Cardiac septum (tissue), 1 donor: ENCODE results near the gene TIMM17B. TPM values are rescaled to one million over a fixed set of nuclear protein-coding genes. Genes with fewer than 3 reads are reported as not detected.
"Not testable (repeated sequence)": the region's sequence is repeated elsewhere in the genome, so short reads cannot be mapped to it uniquely, and the experiment has no call there.

ENCODE experiments used
- DNase-seq: peaks from one replicate; pipeline ENCODE4 v3.0.0-alpha.2; 2020; ENCODE audit warnings: low spot score
- intact Hi-C: fragments of 100-400 bp; cut with DNase I; formaldehyde crosslinking; loops from one replicate; pipeline ENCODE4 v1.14.0; 2022
- total RNA-seq: library from RNA; stranded (reverse); fragmentation: NEBNext Ultra II Directional; extraction: Animal tissue kit (Norgen Biotek cat#: 25700); gene quantifications from one replicate; pipeline ENCODE4 v1.2.1, GENCODE V29; 2021
- donor health status: DM: no; HTN: no; CAD: no.

TIMM17B gene
- total RNA-seq, 1 donor from 2014 or later, result 49.8 TPM

GRCh38 chrX:48902776-48903175 lies 5.2 kb upstream of the TIMM17B start:
- intact Hi-C loops, result no loop called here

GRCh38 chrX:48902135-48902534 lies 4.6 kb upstream of the TIMM17B start:
- intact Hi-C loops, result no loop called here
- DNase-seq, result no peak

More at GRCh38 chrX:48902776-48903175, 5.2 kb upstream of the TIMM17B start:
- no peak for DNase-seq

GRCh38 chrX:48901069-48901468 lies 3.5 kb upstream of the TIMM17B start:
- DNase-seq, result no peak
- intact Hi-C loops, result no loop called here

GRCh38 chrX:48899078-48899410 lies 1.5 kb upstream of the TIMM17B start:
- intact Hi-C loops, result no loop called here

GRCh38 chrX:48897157-48897624 lies 377 bp downstream of the TIMM17B start:
- DNase-seq, result peak; percentile 82
- intact Hi-C loops, result no loop called here

More at GRCh38 chrX:48899078-48899410, 1.5 kb upstream of the TIMM17B start:
- no peak for DNase-seq

- intact Hi-C loops, result no loop called here
- DNase-seq, result no peak
These were observed 957 bp downstream of the TIMM17B start for GRCh38 chrX:48896611-48897011.

GRCh38 chrX:48894891-48895290 lies 2.7 kb downstream of the TIMM17B start:
- DNase-seq, result no peak
- intact Hi-C loops, result loop anchor here (5.0 kb wide), 1 partner anchor 93 kb away; the partner anchor contains the start of gene HDAC6

GRCh38 chrX:48893556-48894348 lies 3.8 kb downstream of the TIMM17B start:
- intact Hi-C loops, result loop anchor here (5.0 kb wide), 1 partner anchor 91 kb away; the partner anchor contains the start of gene HDAC6
- no peak for DNase-seq

GRCh38 chrX:48892896-48893295 lies 4.7 kb downstream of the TIMM17B start:
- intact Hi-C loops, result loop anchor here (5.0 kb wide), 1 partner anchor 91 kb away; the partner anchor contains the start of gene HDAC6
- DNase-seq, result no peak

- DNase-seq, result peak; percentile 91
- intact Hi-C loops, result loop anchor here (5.0 kb wide), 1 partner anchor 89 kb away; the partner anchor contains the start of gene HDAC6
These were observed 5.9 kb downstream of the TIMM17B start for GRCh38 chrX:48891402-48892288.

GRCh38 chrX:48890934-48891401 lies 6.6 kb downstream of the TIMM17B start:
- intact Hi-C loops, result loop anchor here (5.0 kb wide), 1 partner anchor 89 kb away; the partner anchor contains the start of gene HDAC6
- DNase-seq, result no peak

- intact Hi-C loops, result loop anchor here (5.0 kb wide), 1 partner anchor 88 kb away; the partner anchor contains the start of gene HDAC6
- no peak for DNase-seq
These were observed 7.2 kb downstream of the TIMM17B start for GRCh38 chrX:48890296-48890925.

GRCh38 chrX:48886586-48886985 lies 11.0 kb downstream of the TIMM17B start:
- intact Hi-C loops, DNase-seq: not testable (repeated sequence)

GRCh38 chrX:48883729-48884128 lies 13.8 kb downstream of the TIMM17B start:
- DNase-seq, result no peak
- intact Hi-C loops, result no loop called here

- DNase-seq, intact Hi-C loops: not testable (repeated sequence)
These were observed 20.6 kb downstream of the TIMM17B start for GRCh38 chrX:48876944-48877343.

- intact Hi-C loops, DNase-seq: not testable (repeated sequence)
These were observed 25.6 kb downstream of the TIMM17B start for GRCh38 chrX:48872017-48872416.

- DNase-seq, result no peak
- intact Hi-C loops, result no loop called here
These were observed 33.4 kb downstream of the TIMM17B start for GRCh38 chrX:48864210-48864609.

GRCh38 chrX:48854898-48855297 lies 42.7 kb downstream of the TIMM17B start:
- intact Hi-C loops, result no loop called here
- DNase-seq, result no peak

GRCh38 chrX:48854121-48854804 lies 43.3 kb downstream of the TIMM17B start:
- DNase-seq, intact Hi-C loops: not testable (repeated sequence)
